ENCODE results near the gene CD2AP.
"Not testable (repeated sequence)": the region's sequence is repeated elsewhere in the genome, so short reads cannot be mapped to it uniquely, and the experiment has no call there.

The CD2AP gene

GRCh38 chr6:47574789-47575188 is 97.2 kb downstream of the CD2AP start:
- DNase-seq: no peak

DNA sequence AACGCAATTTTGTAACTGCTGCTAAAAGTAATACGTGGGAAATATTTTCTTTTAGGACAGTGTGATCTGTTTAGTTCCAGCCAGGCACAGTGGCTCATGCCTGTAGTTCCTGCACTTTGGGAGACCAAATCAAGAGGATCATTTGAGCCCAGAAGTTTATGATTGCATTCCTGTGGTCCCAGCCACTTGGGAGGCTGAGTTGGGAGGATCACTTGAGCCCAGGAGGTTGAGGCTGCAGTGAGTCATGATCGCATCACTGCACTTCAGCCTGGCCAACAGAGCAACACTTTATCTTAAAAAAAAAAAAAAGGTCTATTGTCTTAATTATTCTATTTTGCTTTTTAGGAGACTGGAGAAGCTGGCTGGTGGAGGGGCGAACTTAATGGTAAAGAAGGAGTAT is 101.5 kb downstream of the CD2AP start:
- no peak for DNase-seq

DNA sequence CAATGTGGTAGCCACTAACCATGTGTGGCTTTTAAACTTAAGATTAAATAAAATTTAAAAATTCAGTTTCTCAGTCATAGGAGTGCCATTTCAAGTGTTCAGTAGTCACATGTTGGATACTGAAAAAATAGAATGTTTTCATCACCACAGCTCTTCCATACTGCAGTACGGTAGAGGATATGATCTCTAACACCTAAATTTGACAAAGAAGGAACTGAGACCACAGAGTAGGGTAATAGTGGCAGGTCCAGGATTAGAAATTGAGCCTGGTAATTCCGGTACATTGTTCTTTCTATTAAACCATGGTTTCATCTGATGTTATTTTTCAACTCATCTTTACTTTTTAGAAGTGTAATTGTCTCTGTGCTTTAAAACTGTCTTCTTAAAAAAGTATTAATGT is 104.0 kb downstream of the CD2AP start:
- DNase-seq: no peak

DNA sequence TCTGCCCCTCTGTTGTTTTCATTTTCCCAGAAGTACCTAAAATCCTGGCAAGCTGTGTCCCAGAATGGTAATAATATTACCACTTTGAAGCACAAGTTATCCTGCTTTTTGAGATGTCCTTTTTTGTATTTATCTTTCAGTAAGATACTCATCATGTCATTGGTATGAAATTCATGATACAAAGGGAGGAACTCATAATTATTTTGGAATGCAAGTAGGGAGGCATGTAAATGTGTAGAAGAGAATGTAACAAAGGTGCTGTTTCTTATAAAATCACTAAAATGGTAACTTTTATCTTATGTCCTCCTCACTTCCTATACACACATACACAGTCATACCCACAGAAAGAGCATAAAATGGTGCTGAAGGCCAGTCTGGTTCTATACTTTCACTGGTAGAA is 109.9 kb downstream of the CD2AP start:
- DNase-seq: no peak

DNA sequence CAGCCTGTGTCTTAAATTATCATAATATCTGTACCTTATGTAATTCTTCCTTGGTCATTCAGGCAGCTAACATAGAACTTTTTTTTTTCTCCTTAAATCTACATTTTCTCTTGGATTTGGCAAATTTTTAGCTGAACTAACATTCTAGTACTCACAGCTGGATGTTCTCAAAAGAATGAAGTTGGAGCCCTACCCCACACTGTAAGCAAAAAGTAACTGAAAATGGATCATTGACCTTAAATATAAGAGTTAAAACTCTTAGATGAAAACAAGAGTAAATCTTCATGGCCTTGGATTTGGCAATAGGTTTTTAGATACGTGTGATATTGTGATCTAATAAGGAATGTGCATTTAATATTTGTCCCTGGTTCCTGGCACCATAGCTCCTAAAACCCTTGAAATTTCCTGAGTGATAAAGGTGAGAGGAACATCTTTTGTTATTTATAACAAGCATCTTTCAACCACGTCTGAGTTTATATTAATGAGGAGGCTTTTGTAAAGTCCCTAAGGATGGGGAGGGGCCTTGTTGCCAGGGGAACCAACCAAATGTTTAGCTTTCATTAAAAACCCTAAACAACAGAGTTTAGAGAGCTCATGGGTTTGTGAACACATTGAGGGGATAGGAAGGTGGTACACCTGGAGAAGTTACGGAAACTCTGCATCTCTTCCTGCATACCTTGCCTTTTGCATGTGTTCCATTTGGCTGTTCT is 114.7 kb downstream of the CD2AP start:
- DNase-seq: no peak

DNA sequence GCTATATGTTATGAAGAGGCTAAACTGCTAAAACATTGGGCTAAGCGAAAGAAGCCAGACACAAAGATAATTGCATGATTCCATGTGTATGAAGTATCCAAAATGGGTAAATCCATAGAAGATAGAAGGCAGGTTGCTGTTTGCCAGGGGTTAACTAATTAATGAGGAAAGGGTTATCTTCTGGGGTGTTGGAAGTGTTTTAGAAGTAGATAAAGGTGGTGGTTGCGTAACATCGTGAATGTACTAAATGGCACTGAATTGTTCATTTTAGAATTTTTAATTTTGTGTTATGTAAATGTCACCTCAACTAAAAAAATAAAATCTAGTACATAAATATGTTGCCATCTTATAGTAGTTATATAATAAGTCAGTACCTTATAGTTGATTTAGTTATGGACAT is 116.4 kb downstream of the CD2AP start:
- DNase-seq: no peak

GRCh38 chr6:47595785-47596184 is 118.2 kb downstream of the CD2AP start:
- no peak for DNase-seq

- DNase-seq: no peak
Observed at GRCh38 chr6:47598367-47598766, 120.8 kb downstream of the CD2AP start.

- DNase-seq: no peak
Observed at GRCh38 chr6:47599512-47599911, 121.9 kb downstream of the CD2AP start.

DNA sequence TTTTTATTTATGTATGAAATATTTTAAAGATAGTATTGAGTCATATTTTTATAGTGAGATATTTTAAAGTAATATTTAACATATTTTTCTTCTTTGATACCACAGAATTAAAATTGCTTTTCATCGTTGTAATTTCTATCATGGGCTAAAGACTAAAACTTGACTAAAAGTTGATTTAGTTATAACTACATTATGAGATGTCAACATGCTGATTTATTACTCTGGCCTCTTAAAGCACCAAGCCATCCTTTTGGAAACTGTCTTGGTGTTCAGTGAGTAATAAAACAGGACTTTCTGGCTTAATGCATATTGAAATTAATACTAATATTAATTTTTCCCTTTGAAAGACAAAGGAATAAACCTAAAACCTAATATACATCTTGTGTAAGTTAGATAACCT is 125.6 kb downstream of the CD2AP start:
- DNase-seq: no peak

DNA sequence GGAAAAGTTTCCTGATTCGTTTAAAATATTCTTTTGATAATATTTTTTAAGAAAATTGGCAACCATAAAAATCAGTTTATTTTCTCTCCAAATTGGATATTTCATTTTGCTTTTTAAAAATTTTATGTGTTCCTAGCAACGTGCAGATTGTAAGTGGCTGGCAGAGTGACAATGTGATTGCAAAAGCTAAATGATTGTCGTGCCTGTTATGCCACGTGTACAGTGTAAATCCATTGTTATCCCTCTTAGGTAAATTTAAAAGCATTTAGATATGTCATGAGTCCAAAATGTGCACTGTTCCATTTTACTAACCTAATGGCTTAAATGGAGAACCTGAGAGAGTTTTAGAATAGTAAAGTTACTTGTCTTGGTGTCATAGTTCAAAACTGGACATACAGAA is 126.4 kb downstream of the CD2AP start:
- no peak for DNase-seq

DNA sequence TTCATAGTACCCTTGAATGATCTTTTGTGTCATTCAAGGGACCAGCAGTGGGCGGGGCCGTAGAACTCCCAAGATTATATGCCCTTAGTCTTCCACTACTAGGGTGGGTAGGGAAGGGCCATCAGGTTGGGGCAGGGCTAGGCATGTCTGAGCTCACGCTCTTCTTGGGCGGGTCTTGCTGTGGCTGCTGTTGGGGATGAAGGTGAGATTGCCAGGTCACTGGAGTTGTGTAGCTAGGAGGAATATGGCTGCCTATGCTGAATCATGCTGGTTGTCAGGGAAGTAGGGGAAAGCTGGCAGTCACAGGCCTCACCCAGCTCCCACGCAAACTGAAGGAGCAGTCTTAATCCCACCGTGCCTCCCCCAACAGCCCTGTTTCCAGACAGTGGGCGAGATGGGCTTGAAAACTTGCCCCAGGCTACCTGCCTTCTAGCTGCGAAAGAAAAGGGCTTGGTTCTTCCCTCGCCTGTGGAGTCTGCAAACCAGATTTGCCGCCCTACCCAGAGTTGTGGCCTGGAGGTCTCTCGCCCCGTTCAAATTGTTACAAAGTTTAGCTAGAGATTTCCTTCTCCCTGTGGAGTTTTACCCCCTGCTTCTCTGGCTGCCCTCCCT is 144.4 kb downstream of the CD2AP start:
- DNase-seq: no peak

- DNase-seq: no peak
Observed at GRCh38 chr6:47626782-47627181, 149.2 kb downstream of the CD2AP start.

DNA sequence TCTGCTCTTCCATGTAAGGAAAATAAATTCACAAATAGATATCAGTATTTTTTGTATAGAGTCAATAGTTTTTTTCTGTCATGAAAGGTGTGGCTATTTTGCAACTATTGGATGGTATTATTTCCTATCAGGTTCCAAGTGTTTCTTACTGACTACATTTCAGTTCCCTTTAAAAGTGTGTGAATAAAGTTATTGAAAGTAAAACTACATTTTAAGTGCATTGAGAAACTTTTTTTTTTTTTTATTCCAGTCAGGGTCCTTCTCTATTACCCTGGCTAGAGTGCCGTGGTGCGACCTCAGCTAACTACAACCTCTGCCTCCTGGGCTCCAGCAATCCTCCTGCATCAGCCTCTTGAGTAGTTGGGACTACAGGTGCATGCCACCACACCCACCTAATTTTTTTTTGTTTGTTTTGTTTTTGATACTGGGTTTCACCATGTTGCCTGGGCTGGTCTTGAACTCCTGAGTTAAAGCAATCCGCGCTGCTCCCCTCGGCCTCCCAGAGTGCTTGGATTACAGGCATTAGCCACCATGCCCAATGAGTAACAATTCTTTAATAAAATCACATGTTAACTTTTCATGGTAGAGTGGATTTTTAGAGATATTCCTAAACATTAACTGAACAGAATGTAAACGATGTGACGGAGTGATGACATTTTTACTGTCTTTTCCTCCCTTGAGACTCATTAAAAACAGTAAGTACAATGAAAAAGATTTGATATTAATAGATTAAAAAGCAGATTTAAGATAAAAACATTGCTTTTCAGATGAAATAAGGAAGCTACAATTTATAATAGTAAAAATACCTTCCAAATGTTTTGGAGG is 151.1 kb downstream of the CD2AP start:
- no peak for DNase-seq

- no peak for DNase-seq
Observed at GRCh38 chr6:47629954-47630353, 152.4 kb downstream of the CD2AP start.

GRCh38 chr6:47630587-47630986 is 153.0 kb downstream of the CD2AP start:
- no peak for DNase-seq

DNA sequence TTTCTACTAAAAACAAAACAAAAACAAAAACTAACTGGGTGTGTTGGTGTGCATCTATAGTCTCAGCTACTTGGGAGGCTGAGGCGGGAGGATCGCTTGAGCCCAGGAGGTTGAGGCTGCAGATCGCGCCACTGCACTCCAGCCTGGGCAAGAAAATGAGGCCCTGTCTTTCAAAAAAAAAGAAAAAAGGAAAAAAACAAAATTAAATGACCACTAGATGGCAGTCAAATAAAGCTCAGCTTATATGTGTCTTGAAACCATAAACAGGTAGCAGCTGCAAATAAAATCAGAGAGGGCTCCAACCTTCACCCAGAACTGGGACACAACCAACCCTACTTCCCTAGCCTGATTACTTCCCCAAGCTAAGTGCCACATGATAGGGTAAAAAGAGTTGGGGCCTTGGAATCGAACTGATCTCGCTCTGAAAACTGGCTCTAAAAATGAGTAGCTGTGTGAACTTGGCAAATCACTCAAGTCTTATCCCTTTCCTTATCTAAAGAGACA is 153.7 kb downstream of the CD2AP start:
- DNase-seq: peak; percentile 53 to 58

DNA sequence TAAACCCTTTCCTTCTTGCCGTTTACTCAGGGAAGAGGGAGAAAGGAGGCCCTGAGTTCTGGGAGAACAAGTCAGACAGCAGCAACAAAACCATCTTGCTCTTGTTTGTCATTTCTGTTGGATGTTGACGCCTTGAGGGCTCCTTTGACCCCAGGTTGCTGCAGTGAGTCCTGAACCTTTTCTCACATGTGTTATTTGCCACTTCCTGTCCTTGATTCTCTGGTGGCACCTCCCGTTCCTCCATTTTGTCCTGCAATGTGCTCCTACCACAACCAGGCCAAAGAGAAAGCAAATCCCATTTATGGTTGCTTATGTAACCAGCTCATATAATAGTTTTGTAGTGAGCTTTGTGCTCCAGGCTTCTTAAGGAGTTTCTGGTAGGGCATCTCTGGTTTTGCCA is 154.2 kb downstream of the CD2AP start:
- no peak for DNase-seq

GRCh38 chr6:47633141-47633540 is 155.6 kb downstream of the CD2AP start:
- no peak for DNase-seq

GRCh38 chr6:47634210-47635047 is 156.8 kb downstream of the CD2AP start:
- no peak for DNase-seq

- no peak for DNase-seq
Observed at GRCh38 chr6:47646689-47647088, 169.1 kb downstream of the CD2AP start.

- DNase-seq: no peak
Observed at GRCh38 chr6:47647188-47647587, 169.6 kb downstream of the CD2AP start.

- DNase-seq: not testable (repeated sequence)
Observed at GRCh38 chr6:47647626-47648025, 170.0 kb downstream of the CD2AP start.

Data from AML-193 (cell line).